Gastrocnemius medialis (tissue), 4 donors: ENCODE data around the gene SPATA31C1.

ENCODE experiments used
- CTCF ChIP-seq, 5 experiments: fragments of 450-650 bp in 3 of 5; fragments of 200-600 bp in 2 of 5; sonication (generic) in 2 of 5; IDR thresholded peaks in 4 of 5; conservative IDR thresholded peaks in 1 of 5; 1 replicate in 4 of 5; 2 replicates in 1 of 5; pipeline ENCODE4 v1.5.1; 2016 to 2019; ENCODE audit warnings: antibody characterized with exemption in 5 of 5, mild to moderate bottlenecking in 3 of 5, moderate library complexity in 3 of 5
- POLR2A ChIP-seq, 2 donors: fragments of 450-650 bp; IDR thresholded peaks; one replicate each; pipeline ENCODE4 v1.6.1; 2017; ENCODE audit warnings: antibody characterized with exemption in 2 of 2, mild to moderate bottlenecking in 2 of 2, moderate library complexity in 2 of 2

GRCh38 chr9:87886210-87886932, 31.4 kb upstream of the SPATA31C1 start:
- TF ChIP-seq CTCF (IDR thresholded peaks at IDR 0.05 in 4 of 5, conservative IDR thresholded peaks at IDR 0.05 in 1 of 5) = no peak
- TF ChIP-seq POLR2A (IDR thresholded peaks at IDR 0.05) = no peak
